A549 (cell line): Measurements from ENCODE around the gene VIPR2. TPM values are rescaled to one million over a fixed set of nuclear protein-coding genes. Genes with fewer than 3 reads are reported as not detected.
"Not testable (repeated sequence)": the region's sequence is repeated elsewhere in the genome, so short reads cannot be mapped to it uniquely, and the experiment has no call there.

ENCODE experiments used
- ATAC-seq, 2 experiments: fragments of 200-7000 bp in 1 of 2; fragments of >200 bp in 1 of 2; cut with Nextera tagmentation in 1 of 2; cut with Tn5 transposase in 1 of 2; 3 replicates each; pipeline versions ENCODE4 v1.8.0 to v1.9.1; 2018 to 2020; ENCODE audit warnings: mild to moderate bottlenecking in 1 of 2, moderate library complexity in 1 of 2
- CTCF ChIA-PET: fragments of 300-600 bp; sonication (Branson Sonifier 250); formaldehyde crosslinking; extraction: SDS; loops from one replicate; lab custom pipeline; 2021; ENCODE audit warnings: antibody characterized with exemption, inconsistent platforms; lab: Yijun Ruan, JAX
- POLR2A ChIA-PET: fragments of 350-600 bp; formaldehyde crosslinking; extraction: SDS; loops from one replicate; lab custom pipeline; 2021; ENCODE audit warnings: antibody characterized with exemption, inconsistent platforms; lab: Yijun Ruan, JAX
- DNase-seq, 2 experiments: peaks; one replicate each; pipeline versions ENCODE4 v3.0.0 to v3.0.0-alpha.2; 2011 to 2016; ENCODE audit warnings: low read depth in 1 of 2, low spot score in 1 of 2
- FAIRE-seq: peaks from 2 replicates; lab custom pipeline; 2011; peaks lifted over from hg19 to GRCh38; lab: Jason Lieb, UNC
- H3K27ac ChIP-seq, 2 experiments: fragments of >200 bp; sonication (Bioruptor Twin); formaldehyde crosslinking; 3 replicates each; pipeline ENCODE4 v1.5.1; 2016 to 2017
- H3K4me1 ChIP-seq: fragments of >200 bp; sonication (Bioruptor Twin); formaldehyde crosslinking; 3 replicates; pipeline ENCODE4 v1.6.1; 2016
- H3K4me2 ChIP-seq: fragments of >200 bp; sonication (Bioruptor Twin); formaldehyde crosslinking; 3 replicates; pipeline ENCODE4 v1.6.1; 2016
- H3K4me3 ChIP-seq: fragments of >200 bp; sonication (Bioruptor Twin); formaldehyde crosslinking; 3 replicates; pipeline ENCODE4 v1.5.1; 2016
- H3K9me3 ChIP-seq: fragments of >200 bp; sonication (Bioruptor Twin); formaldehyde crosslinking; 3 replicates; pipeline ENCODE4 v1.6.1; 2016
- CBX2 ChIP-seq: fragments of 200-600 bp; sonication (generic); IDR thresholded peaks from 2 replicates; pipeline ENCODE4 v1.6.1; 2016; ENCODE audit warnings: low read depth, mild to moderate bottlenecking, borderline replicate concordance
- CHD4 ChIP-seq: fragments of 200-600 bp; sonication (generic); IDR thresholded peaks from 2 replicates; pipeline ENCODE4 v1.6.1; 2016; ENCODE audit warnings: antibody characterized with exemption, mild to moderate bottlenecking, borderline replicate concordance
- EHF ChIP-seq: fragments of 250-450 bp; sonication (Bioruptor Pico); IDR thresholded peaks from 2 replicates; pipeline ENCODE4 v1.5.0; 2020; ENCODE audit warnings: mild to moderate bottlenecking
- EHMT2 ChIP-seq: fragments of 200-600 bp; sonication (generic); IDR thresholded peaks from 2 replicates; pipeline ENCODE4 v1.6.1; 2016; ENCODE audit warnings: antibody characterized with exemption, low read depth, mild to moderate bottlenecking, moderate library complexity
- FOSB ChIP-seq: fragments of 250-450 bp; sonication (Bioruptor Pico); IDR thresholded peaks from 2 replicates; pipeline ENCODE4 v1.5.0; 2020; ENCODE audit warnings: mild to moderate bottlenecking, moderate library complexity
- FOSL2 ChIP-seq, 2 experiments: fragments of 450-650 bp in 1 of 2; fragments of >200 bp in 1 of 2; sonication (Bioruptor Twin) in 1 of 2; formaldehyde crosslinking; IDR thresholded peaks; 2 replicates each; pipeline versions ENCODE4 v1.5.0 to v1.6.1; 2016 to 2020; ENCODE audit warnings: mild to moderate bottlenecking in 1 of 2, moderate library complexity in 1 of 2
- FOXS1 ChIP-seq: fragments of 250-450 bp; sonication (Bioruptor Pico); IDR thresholded peaks from 2 replicates; pipeline ENCODE4 v1.5.0; 2020; ENCODE audit warnings: mild to moderate bottlenecking, moderate library complexity
- GATA3 ChIP-seq: IDR thresholded peaks from 2 replicates; pipeline ENCODE4 v1.6.1; 2012; ENCODE audit warnings: borderline replicate concordance
- HEYL ChIP-seq: fragments of 250-450 bp; sonication (Bioruptor Pico); IDR thresholded peaks from 2 replicates; pipeline ENCODE4 v1.8.0; 2021; ENCODE audit warnings: mild to moderate bottlenecking, moderate library complexity
- JUN ChIP-seq, 2 experiments: fragments of >200 bp; sonication (Bioruptor Twin); formaldehyde crosslinking; IDR thresholded peaks; 2 replicates in 1 of 2; 3 replicates in 1 of 2; pipeline ENCODE4 v1.6.1; 2016 to 2017
- KDM1A ChIP-seq: fragments of 200-600 bp; sonication (generic); IDR thresholded peaks from 2 replicates; pipeline ENCODE4 v1.6.1; 2016; ENCODE audit warnings: low read depth, mild to moderate bottlenecking
- RCOR1 ChIP-seq: fragments of 150-350 bp; IDR thresholded peaks from 2 replicates; pipeline ENCODE4 v1.6.1; 2014; ENCODE audit warnings: antibody characterized with exemption, low read length, low read depth
- RFX5 ChIP-seq: fragments of 450-650 bp; IDR thresholded peaks from 2 replicates; pipeline ENCODE4 v1.7.1; 2014; ENCODE audit warnings: antibody characterized with exemption, mild to moderate bottlenecking, moderate library complexity
- SMC3 ChIP-seq: fragments of >200 bp; sonication (Bioruptor Twin); formaldehyde crosslinking; IDR thresholded peaks from 3 replicates; pipeline ENCODE4 v1.6.1; 2018; ENCODE audit warnings: inconsistent platforms
- TFCP2L1 ChIP-seq: fragments of 250-450 bp; sonication (Bioruptor Pico); IDR thresholded peaks from 2 replicates; pipeline ENCODE4 v1.5.0; 2021; ENCODE audit warnings: mild to moderate bottlenecking
- WGBS: methylation state at CpG from one replicate; pipeline ENCODE4 v1.1.6; 2017; ENCODE audit errors: missing lambda C conversion rate; 5-methylcytosine and 5-hydroxymethylcytosine counted together
- polyA plus RNA-seq, 4 experiments: library from polyadenylated mRNA; depleted of rRNA in 3 of 4; stranded (reverse); fragments of >200 nt; fragmentation: RNase III in 1 of 4; extraction: RNeasy Plus Mini Kit Qiagen cat#74134 plus additional on column Dnase treatment in 1 of 4; gene quantifications; 2 replicates in 3 of 4; 3 replicates in 1 of 4; pipeline ENCODE4 v1.2.3, GENCODE V29; 2011 to 2017
- TF ChIP-seq, protein P1 (sequence below): fragments of 250-450 bp; sonication (Bioruptor Pico); IDR thresholded peaks from 2 replicates; pipeline ENCODE4 v1.5.0; 2021; ENCODE audit warnings: mild to moderate bottlenecking, moderate library complexity, borderline replicate concordance
- TF ChIP-seq, protein P2 (sequence below): fragments of 450-650 bp; IDR thresholded peaks from 2 replicates; pipeline ENCODE4 v1.6.1; 2014; ENCODE audit warnings: antibody characterized with exemption
- TF ChIP-seq, protein P3 (sequence below): fragments of 150-350 bp; IDR thresholded peaks from 2 replicates; pipeline ENCODE4 v1.6.1; 2014; ENCODE audit warnings: low read depth, mild to moderate bottlenecking, low read length
- TF ChIP-seq, protein P4 (sequence below): fragments of >200 bp; sonication (Bioruptor Twin); formaldehyde crosslinking; IDR thresholded peaks from 2 replicates; pipeline ENCODE4 v1.6.1; 2016

Gene VIPR2
- polyA plus RNA-seq, 2 of the 4 experiments (the other 2 are of a cell fraction), result not detected

DNA sequence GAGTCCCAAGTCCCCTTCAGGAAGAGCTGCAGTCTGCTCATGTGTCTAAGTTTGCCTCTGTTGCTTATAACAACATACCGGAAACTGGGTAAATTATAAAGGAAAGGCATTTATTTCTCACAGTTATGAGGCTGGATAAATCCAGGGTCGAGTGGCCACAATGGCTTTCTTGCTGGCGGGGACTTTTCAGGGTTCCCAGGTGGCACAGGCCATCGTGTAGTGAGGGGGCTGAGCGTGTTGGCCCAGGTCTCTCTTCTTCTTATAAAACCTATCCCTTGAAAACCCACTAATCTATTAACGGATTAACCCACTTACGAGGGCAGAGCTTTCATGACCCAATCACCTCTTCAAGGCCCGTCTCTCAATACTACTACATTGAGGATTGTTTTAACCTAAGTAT is 8.7 kb downstream of the VIPR2 start:
- Histone ChIP-seq H3K4me2 (no peak overlapping the region), H3K4me3 (no peak overlapping the region), H3K9me3 (no peaks in the 10 kb centered on the region), H3K4me1 (no peaks in the 10 kb centered on the region), H3K27ac (no peak overlapping the region)
- ChIA-PET POLR2A (no interaction called here), CTCF (no interaction called here)
- DNase-seq (no peak), ATAC-seq (no peak), FAIRE-seq (no peak)
- no peak for TF ChIP-seq FOXS1
- no peak for TF ChIP-seq SMC3
- no peak for TF ChIP-seq FOSB (CRISPR knock-in tag)
- TF ChIP-seq, protein P1, sequence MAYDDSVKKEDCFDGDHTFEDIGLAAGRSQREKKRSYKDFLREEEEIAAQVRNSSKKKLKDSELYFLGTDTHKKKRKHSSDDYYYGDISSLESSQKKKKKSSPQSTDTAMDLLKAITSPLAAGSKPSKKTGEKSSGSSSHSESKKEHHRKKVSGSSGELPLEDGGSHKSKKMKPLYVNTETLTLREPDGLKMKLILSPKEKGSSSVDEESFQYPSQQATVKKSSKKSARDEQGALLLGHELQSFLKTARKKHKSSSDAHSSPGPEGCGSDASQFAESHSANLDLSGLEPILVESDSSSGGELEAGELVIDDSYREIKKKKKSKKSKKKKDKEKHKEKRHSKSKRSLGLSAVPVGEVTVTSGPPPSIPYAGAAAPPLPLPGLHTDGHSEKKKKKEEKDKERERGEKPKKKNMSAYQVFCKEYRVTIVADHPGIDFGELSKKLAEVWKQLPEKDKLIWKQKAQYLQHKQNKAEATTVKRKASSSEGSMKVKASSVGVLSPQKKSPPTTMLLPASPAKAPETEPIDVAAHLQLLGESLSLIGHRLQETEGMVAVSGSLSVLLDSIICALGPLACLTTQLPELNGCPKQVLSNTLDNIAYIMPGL (CRISPR knock-in tag), result no peak
- TF ChIP-seq FOSL2 (IDR thresholded peaks at IDR 0.05), result no peak
- no peak for TF ChIP-seq FOSL2 (CRISPR knock-in tag; IDR thresholded peaks at IDR 0.05)
- TF ChIP-seq EHF (CRISPR knock-in tag), result no peak
- no peak for TF ChIP-seq RFX5
- no peak for TF ChIP-seq KDM1A
- TF ChIP-seq, protein P2, sequence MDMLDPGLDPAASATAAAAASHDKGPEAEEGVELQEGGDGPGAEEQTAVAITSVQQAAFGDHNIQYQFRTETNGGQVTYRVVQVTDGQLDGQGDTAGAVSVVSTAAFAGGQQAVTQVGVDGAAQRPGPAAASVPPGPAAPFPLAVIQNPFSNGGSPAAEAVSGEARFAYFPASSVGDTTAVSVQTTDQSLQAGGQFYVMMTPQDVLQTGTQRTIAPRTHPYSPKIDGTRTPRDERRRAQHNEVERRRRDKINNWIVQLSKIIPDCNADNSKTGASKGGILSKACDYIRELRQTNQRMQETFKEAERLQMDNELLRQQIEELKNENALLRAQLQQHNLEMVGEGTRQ, result no peak
- no peak for TF ChIP-seq TFCP2L1 (CRISPR knock-in tag)
- TF ChIP-seq, protein P3, sequence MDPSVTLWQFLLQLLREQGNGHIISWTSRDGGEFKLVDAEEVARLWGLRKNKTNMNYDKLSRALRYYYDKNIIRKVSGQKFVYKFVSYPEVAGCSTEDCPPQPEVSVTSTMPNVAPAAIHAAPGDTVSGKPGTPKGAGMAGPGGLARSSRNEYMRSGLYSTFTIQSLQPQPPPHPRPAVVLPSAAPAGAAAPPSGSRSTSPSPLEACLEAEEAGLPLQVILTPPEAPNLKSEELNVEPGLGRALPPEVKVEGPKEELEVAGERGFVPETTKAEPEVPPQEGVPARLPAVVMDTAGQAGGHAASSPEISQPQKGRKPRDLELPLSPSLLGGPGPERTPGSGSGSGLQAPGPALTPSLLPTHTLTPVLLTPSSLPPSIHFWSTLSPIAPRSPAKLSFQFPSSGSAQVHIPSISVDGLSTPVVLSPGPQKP, result no peak
- TF ChIP-seq HEYL (CRISPR knock-in tag), result no peak
- no peak for TF ChIP-seq JUN (IDR thresholded peaks at IDR 0.05)
- TF ChIP-seq RCOR1, result no peak
- no peak for TF ChIP-seq CBX2
- no peak for TF ChIP-seq EHMT2
- WGBS, result 71% methylated on average over 8 of the region's 8 CpGs

DNA sequence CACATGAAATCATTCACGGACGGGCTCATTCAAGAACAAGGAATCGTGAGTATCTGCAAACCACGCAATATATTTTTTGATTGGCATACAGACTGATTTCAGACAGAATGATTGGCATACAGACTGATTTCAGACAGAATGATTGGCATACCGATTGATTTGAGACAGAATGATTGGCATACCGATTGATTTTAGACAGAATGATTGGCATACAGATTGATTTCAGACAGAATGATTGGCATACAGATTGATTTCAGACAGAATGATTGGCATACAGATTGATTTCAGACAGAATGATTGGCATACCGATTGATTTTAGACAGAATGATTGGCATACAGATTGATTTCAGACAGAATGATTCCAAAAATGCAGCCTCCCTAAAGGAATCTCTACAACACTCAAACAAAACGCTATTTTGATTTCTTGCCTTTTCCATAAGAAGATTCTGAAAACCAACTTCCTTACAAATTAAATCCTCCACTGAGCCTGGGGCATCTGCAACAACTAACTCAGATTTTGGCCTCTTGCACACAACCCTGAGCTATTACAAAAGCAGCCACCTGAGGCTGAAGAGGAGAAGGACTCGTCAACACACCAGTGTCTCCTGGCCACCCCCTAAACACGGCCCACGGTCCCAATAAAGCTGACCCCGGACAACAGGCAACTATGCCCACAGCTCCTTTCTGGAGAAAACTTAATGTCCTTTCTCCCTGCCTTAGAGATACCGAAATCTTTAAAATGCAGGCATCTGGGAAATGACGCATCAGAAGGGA is 11.8 kb downstream of the VIPR2 start:
- H3K4me1 ChIP-seq, ATAC-seq, FAIRE-seq, CTCF ChIA-PET, H3K4me3 ChIP-seq, H3K27ac ChIP-seq, POLR2A ChIA-PET, H3K4me2 ChIP-seq, DNase-seq, H3K9me3 ChIP-seq: not testable (repeated sequence)
- 47% methylated on average over 14 of the region's 14 CpGs for WGBS

DNA sequence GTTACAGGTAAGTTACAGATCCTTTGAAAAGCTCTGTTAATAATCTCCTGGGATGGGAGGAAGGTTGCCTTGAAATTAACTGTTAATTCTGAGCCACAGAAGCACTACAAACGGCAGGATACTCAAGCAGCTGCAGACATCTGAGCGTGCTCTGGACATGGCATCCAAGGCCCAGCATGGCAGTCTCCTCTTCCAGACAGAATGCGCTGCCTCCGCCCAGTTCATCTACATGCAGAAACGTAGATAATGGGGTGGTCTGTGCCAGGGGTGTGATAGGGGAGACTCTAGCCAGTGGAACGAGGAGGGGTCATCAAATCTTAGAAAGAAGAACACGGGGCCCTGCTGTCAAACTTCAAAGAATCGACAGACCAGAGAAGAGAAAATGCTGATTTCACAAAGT is 13.8 kb downstream of the VIPR2 start:
- ATAC-seq, result no peak
- Histone ChIP-seq H3K4me2 (no peak overlapping the region), H3K27ac (no peak overlapping the region), H3K4me3 (no peak overlapping the region), H3K9me3 (no peaks in the 10 kb centered on the region), H3K4me1 (peaks cover 5% of the 10 kb centered on the region; the same call in 2 of the 3 replicates)
- 63% methylated on average over 8 of the region's 8 CpGs for WGBS
- no peak for DNase-seq
- CTCF ChIA-PET, result no interaction called here
- POLR2A ChIA-PET, result no interaction called here
- FAIRE-seq, result no peak
- TF ChIP-seq, protein P3, result no peak
- TF ChIP-seq, protein P4, sequence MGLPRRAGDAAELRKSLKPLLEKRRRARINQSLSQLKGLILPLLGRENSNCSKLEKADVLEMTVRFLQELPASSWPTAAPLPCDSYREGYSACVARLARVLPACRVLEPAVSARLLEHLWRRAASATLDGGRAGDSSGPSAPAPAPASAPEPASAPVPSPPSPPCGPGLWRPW, result no peak
- no peak for TF ChIP-seq CHD4
- TF ChIP-seq GATA3, result no peak
